Measurements from ENCODE around the gene ANK3.

ANK3 gene

DNA sequence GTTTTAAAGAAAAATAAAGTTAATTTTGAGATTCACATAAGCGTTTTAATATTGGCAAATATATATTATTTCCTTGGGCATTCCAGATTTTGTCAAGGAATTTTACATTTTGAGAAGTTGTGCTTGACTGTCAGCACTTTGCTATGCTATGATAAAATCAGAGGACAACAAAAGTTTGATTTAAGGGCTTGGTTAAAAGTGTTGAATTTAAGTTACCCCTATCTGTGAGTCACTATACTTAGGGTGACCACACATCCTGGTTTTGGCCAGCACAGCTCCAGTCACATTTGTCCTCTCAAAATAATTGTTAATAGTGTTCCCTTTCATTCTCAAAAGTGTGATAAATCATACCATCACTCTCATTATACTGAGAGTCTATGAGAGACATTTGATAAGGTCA lies 34.2 kb upstream of the ANK3 start:
- Mint-ChIP-seq H3K9me3 (no peaks in the 10 kb centered on the region), H3K27ac (no peak overlapping the region), H3K36me3 (ENCODE audit: insufficient read depth) (no peaks in the 10 kb centered on the region), H3K4me3 (no peak overlapping the region), H3K27me3 (no peaks in the 10 kb centered on the region), H3K4me1 (ENCODE audit: low read depth in 2 of 2) (peaks cover 3 to 11% of the 10 kb centered on the region in 2 donors)
- no peak for DNase-seq
- ATAC-seq (replicated peaks) = no peak

- ATAC-seq (replicated peaks) (no peak), DNase-seq (no peak)
- H3K27ac Mint-ChIP-seq = no peak overlapping the region
- no peaks in the 10 kb centered on the region for H3K36me3 Mint-ChIP-seq (ENCODE audit: insufficient read depth)
- peaks cover 3 to 11% of the 10 kb centered on the region in 2 donors for H3K4me1 Mint-ChIP-seq (ENCODE audit: low read depth in 2 of 2)
- H3K9me3 Mint-ChIP-seq = no peaks in the 10 kb centered on the region
- H3K27me3 Mint-ChIP-seq = no peaks in the 10 kb centered on the region
- H3K4me3 Mint-ChIP-seq = no peak overlapping the region
Measured at GRCh38 chr10:60422809-60423208, 33.1 kb upstream of the ANK3 start.

DNA sequence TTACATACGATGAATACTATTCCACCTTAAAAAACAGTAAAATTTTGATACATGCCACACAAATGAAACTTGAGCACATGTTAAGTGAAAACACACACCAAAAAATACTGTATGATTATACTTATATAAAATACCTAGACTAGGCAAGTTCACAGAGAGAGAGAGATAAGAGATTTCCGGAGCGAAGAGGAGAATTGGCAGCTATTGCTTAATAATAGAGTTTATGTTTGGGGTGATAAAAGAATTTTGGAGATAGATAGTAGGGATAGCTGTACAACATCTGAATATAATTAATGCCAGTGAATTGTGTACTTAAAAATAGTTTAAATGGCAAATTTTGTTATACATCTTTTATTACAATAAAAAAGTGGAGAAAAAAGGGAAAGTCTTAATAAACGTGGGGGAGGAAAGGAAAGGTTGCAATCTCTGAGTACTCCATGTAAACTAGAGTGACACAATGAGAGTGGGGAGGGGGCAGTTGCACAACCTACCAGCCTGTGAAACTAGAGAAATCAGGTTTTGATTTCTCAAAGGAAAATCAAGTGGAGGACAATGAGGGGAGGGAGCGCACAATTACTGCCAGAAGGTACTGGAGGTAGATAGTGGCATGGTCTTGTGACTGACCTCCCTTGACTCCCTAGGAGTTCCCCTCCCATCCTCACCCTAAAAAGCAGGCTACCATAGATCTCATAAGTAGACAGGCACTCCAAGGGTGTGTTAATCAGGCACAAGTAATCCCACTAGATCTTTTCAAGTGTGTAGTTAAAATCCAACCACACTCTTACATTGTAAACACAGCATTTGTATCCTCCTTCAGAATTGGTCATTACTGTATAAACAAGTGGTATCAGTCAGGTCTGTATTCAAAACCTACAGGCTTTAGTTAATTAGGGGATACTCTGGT lies 31.6 kb upstream of the ANK3 start:
- Mint-ChIP-seq H3K4me1 (ENCODE audit: low read depth in 2 of 2) (peaks cover 3 to 11% of the 10 kb centered on the region in 2 donors), H3K36me3 (ENCODE audit: insufficient read depth) (no peaks in the 10 kb centered on the region), H3K27ac (no peak overlapping the region), H3K4me3 (no peak overlapping the region), H3K27me3 (no peaks in the 10 kb centered on the region), H3K9me3 (no peaks in the 10 kb centered on the region)
- no peak for DNase-seq
- ATAC-seq (replicated peaks) = no peak

DNA sequence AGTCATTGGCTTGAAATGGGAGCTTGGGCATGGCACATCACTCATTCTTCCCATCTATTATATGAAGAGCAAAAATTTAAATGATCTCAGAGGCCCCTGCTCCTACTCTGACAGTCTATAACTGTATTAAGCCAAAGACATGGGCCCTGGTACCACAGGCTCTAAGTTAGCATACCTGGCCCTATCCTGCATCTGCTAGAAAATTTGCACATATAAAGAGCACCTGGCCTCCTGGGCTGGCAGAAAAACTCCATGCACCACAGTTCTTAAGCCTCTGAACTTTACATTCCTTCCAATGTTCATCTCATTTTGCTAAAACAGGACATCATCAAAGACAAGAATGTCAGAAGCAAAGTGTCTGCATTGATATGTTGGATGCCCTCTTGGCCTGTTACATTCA lies 29.6 kb upstream of the ANK3 start:
- H3K4me3 Mint-ChIP-seq = no peak overlapping the region
- H3K4me1 Mint-ChIP-seq (ENCODE audit: low read depth in 2 of 2) = peaks cover 6% of the 10 kb centered on the region in 2 donors
- no peak overlapping the region for H3K27ac Mint-ChIP-seq
- no peaks in the 10 kb centered on the region for H3K9me3 Mint-ChIP-seq
- ATAC-seq (replicated peaks) (no peak), DNase-seq (no peak)
- no peaks in the 10 kb centered on the region for H3K27me3 Mint-ChIP-seq
- H3K36me3 Mint-ChIP-seq (ENCODE audit: insufficient read depth) = no peaks in the 10 kb centered on the region

- no peaks in the 10 kb centered on the region for H3K27me3 Mint-ChIP-seq
- DNase-seq (no peak), ATAC-seq (replicated peaks) (no peak)
- no peak overlapping the region for H3K27ac Mint-ChIP-seq
- H3K9me3 Mint-ChIP-seq = no peaks in the 10 kb centered on the region
- H3K4me1 Mint-ChIP-seq (ENCODE audit: low read depth in 2 of 2) = peaks cover 6% of the 10 kb centered on the region in 2 donors
- H3K36me3 Mint-ChIP-seq (ENCODE audit: insufficient read depth) = no peaks in the 10 kb centered on the region
- H3K4me3 Mint-ChIP-seq = no peak overlapping the region
Measured at GRCh38 chr10:60417901-60418300, 28.2 kb upstream of the ANK3 start.

DNA sequence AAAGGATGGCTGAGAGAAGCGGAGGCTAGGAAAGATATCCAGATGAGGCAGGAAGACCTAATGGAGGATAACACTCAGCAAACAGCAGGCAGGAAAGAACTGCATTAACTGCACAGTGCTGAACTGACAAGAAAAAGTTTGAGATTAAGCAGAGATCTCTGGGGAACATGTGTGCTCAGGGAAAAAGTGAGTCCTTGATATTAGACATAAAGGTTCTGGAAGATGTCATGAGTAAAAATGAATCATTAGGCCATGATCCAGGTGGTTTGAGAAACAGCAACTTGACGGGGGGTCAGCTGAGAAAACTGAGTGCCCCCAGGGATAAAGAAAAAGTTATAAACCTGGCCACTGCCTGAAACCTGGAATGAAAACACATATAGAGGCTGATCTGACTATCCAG lies 27.3 kb upstream of the ANK3 start:
- Mint-ChIP-seq H3K9me3 (no peaks in the 10 kb centered on the region), H3K4me1 (ENCODE audit: low read depth in 2 of 2) (peaks cover under 1 to 6% of the 10 kb centered on the region in 2 donors), H3K27me3 (no peaks in the 10 kb centered on the region), H3K36me3 (ENCODE audit: insufficient read depth) (no peaks in the 10 kb centered on the region), H3K4me3 (no peak overlapping the region), H3K27ac (no peak overlapping the region)
- ATAC-seq (replicated peaks) = no peak
- DNase-seq = no peak

DNA sequence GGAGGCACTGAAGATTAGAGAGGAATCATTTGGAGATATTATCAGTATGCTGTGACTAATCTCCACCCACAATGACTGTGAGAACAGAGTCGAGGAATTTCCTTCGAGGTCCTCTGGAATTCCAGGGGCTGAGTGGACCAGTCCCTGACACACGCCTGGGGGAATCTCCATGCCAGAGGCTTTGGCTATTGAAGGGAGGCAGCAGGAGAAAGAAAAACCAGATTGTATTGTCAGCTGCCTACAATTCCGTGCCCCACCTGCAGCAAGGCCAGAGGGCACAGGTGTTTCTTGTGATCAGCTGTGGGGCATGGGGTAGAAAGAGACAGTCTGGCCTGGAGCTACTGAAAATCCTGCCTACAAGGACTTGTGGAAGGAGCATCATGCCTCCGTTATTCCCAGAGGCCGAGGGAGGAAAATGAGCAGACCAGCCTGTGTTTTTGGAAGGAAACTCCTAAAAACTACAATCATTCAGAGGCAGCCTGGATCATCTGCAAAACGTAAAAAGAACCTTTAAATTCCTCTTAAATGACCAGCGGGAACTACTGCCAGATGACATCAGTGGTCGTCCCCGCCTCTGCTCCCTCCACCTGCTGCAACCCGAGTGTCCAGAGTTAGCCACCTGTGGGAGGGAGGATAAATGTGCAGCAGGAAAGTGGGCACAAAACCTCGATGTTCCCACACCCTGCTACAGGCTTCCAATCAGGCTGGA lies 25.4 kb upstream of the ANK3 start:
- no peak overlapping the region for H3K4me3 Mint-ChIP-seq
- H3K27me3 Mint-ChIP-seq = no peaks in the 10 kb centered on the region
- peak overlapping the region in 1 of 2 donors; percentile 22 for H3K27ac Mint-ChIP-seq
- H3K9me3 Mint-ChIP-seq = no peaks in the 10 kb centered on the region
- H3K36me3 Mint-ChIP-seq (ENCODE audit: insufficient read depth) = no peaks in the 10 kb centered on the region
- ATAC-seq (replicated peaks) (no peak), DNase-seq (no peak)
- H3K4me1 Mint-ChIP-seq (ENCODE audit: low read depth in 2 of 2) = peaks cover 0 to 6% of the 10 kb centered on the region in 2 donors

- no peak for DNase-seq
- Mint-ChIP-seq H3K9me3 (no peaks in the 10 kb centered on the region), H3K27ac (peak overlapping the region; percentile 22 to 62), H3K4me3 (no peak overlapping the region), H3K27me3 (no peaks in the 10 kb centered on the region), H3K4me1 (ENCODE audit: low read depth in 2 of 2) (peaks cover 0 to 3% of the 10 kb centered on the region in 2 donors), H3K36me3 (ENCODE audit: insufficient read depth) (peaks cover 4% of the 10 kb centered on the region)
- ATAC-seq (replicated peaks) = no peak
Measured at GRCh38 chr10:60414111-60414510, 24.4 kb upstream of the ANK3 start.

DNA sequence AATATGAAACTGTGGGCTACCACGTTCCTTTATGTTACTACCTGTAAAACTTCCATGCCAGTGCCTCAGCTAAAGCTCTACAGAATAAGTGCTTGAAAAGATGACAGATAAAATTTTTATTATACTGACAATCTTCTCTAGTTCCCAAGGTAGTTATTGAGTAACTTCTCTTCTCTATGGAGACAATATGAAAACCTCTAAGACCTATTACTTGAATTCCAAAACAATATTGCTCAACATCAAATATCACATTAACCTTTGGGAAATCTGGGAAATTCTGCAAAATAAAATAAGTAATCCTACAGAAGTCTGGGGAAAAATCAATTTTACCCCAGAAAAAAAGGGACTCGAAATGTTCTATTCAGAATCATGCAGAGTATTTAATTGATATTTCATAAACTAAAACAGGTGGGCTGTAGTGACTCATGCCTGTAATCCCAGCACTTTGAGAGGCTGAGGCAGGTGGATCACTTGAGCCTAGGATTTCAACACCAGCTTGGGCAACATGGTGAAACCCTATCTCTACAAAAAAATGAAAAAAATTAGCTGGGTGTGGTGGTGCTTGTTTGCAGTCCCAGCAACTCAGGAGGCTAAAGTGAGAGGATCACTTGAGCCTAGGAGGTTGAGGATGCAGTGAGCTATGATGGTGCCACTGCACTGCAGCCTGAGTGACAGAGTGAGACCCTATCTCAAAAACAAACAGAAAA lies 23.8 kb upstream of the ANK3 start:
- H3K4me1 Mint-ChIP-seq (ENCODE audit: low read depth in 2 of 2) = peaks cover 0 to 3% of the 10 kb centered on the region in 2 donors
- H3K27ac Mint-ChIP-seq = peak overlapping the region in 1 of 2 donors; percentile 62
- no peaks in the 10 kb centered on the region for H3K9me3 Mint-ChIP-seq
- ATAC-seq (replicated peaks) = no peak
- no peaks in the 10 kb centered on the region for H3K27me3 Mint-ChIP-seq
- H3K36me3 Mint-ChIP-seq (ENCODE audit: insufficient read depth) = peaks cover 4% of the 10 kb centered on the region
- H3K4me3 Mint-ChIP-seq = no peak overlapping the region
- no peak for DNase-seq

DNA sequence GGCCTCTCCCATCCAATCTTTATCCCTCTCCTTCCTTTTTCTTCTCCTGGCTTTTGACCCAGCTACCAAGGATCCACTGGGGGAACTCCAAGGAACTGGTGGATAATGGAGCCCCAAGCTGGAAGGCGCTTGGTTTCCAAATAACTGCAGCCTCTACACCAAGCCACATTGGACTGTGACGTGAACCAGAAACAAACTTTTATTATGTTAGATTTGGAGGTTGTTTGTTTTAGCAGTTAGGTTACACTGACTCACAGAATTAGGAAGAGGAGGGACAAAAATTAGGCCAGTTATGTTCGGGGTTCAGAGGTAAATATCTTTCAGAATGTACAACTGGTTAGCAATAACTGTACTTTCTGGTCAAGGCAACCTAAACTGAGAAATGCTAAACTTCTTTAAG lies 21.3 kb upstream of the ANK3 start:
- Mint-ChIP-seq H3K4me3 (no peak overlapping the region), H3K27ac (no peak overlapping the region), H3K9me3 (no peaks in the 10 kb centered on the region)

DNA sequence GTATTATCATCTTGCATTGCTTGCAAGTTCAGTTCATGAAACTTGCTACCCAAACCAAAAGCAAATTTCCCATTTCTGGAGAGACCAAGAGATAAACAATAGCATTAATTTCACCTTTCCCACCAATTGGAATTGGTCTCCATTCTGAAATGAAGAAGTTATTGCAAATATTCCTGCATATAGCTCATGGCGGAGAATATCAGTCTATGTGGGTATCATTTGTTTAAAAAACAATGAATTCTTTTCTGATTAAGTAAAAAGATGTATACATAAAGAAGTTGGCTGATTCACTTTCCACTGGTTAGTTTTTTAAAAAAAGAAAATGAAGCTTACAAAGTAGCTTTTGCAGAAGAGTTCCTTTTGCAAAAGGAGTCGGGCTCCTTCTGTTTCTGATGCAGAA lies 19.5 kb upstream of the ANK3 start:
- Mint-ChIP-seq H3K4me1 (ENCODE audit: low read depth in 2 of 2) (peaks cover 0 to 2% of the 10 kb centered on the region in 2 donors), H3K27ac (no peak overlapping the region), H3K36me3 (ENCODE audit: insufficient read depth) (peaks cover 4% of the 10 kb centered on the region), H3K27me3 (no peaks in the 10 kb centered on the region), H3K4me3 (no peak overlapping the region), H3K9me3 (no peaks in the 10 kb centered on the region)
- DNase-seq = no peak
- no peak for ATAC-seq (replicated peaks)

More for the DNA sequence above, 21.3 kb upstream of the ANK3 start:
- ATAC-seq (replicated peaks) (no peak), DNase-seq (no peak)
- Mint-ChIP-seq H3K27me3 (no peaks in the 10 kb centered on the region), H3K36me3 (ENCODE audit: insufficient read depth) (peaks cover 4% of the 10 kb centered on the region), H3K4me1 (ENCODE audit: low read depth in 2 of 2) (peaks cover 0 to 5% of the 10 kb centered on the region in 2 donors)

DNA sequence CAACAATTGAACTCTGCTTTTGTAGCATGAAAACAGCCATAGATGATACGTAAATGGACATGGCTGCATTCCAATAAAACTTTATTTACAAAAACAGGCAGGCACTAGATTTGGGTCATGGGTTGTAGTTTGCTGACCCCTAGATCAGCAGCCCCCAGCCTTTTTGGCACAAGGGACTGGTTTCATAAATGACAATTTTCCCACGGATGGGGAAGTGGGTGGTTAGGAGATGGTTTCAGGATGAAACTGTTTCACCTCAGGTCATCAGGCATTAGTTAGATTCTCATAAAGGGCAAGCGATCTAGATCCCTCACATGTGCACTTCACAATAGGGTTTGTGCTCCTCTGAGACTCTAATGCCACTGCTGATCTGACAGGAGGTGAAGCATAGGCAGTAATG lies 16.5 kb upstream of the ANK3 start:
- Mint-ChIP-seq H3K27ac (no peak overlapping the region), H3K9me3 (no peaks in the 10 kb centered on the region), H3K4me3 (no peak overlapping the region), H3K4me1 (ENCODE audit: low read depth in 2 of 2) (peaks cover 0 to 2% of the 10 kb centered on the region in 2 donors), H3K27me3 (no peaks in the 10 kb centered on the region), H3K36me3 (ENCODE audit: insufficient read depth) (peaks cover 4% of the 10 kb centered on the region)
- ATAC-seq (replicated peaks) (no peak), DNase-seq (no peak)

DNA sequence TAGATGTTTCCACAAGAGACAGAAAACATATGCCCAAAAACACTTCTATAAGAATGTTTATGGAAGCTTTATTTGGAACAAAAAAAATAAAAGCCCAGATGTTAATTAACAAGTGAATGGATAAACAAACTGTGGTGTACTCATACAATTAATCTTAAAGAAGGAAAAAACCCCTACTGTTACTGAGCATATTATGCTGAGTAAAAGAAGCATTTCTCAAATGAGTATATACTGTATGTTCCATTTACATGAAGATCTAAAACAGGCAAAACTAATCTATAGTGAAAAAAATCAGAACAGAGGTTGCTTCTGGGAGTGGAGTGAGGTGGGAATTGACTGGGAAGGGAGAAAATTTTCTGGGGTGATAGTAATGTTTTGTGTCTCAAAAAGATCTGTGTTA lies 15.5 kb upstream of the ANK3 start:
- Mint-ChIP-seq H3K9me3 (no peaks in the 10 kb centered on the region), H3K36me3 (ENCODE audit: insufficient read depth) (peaks cover 4% of the 10 kb centered on the region), H3K4me3 (no peak overlapping the region), H3K27me3 (no peaks in the 10 kb centered on the region), H3K4me1 (ENCODE audit: low read depth in 2 of 2) (peaks cover 0 to 2% of the 10 kb centered on the region in 2 donors), H3K27ac (no peak overlapping the region)
- ATAC-seq (replicated peaks) (no peak), DNase-seq (no peak)

Data from effector memory CD8-positive, alpha-beta T cell (primary cell).